Testis (tissue), 3 donors: ENCODE results near the gene SDK1. TPM values are rescaled to one million over a fixed set of nuclear protein-coding genes. Genes with fewer than 3 reads are reported as not detected.

Experiments used
- DNase-seq: peaks from one replicate; pipeline ENCODE4 v3.0.0-alpha.2; 2019
- H3K27ac ChIP-seq, 2 donors: fragments of 200-600 bp; sonication (generic); one replicate each; pipeline ENCODE4 v1.5.1; 2019
- H3K27me3 ChIP-seq: fragments of 200-600 bp; sonication (generic); one replicate; pipeline ENCODE4 v1.5.1; 2019
- H3K36me3 ChIP-seq: fragments of 200-600 bp; sonication (generic); one replicate; pipeline ENCODE4 v1.5.1; 2017; ENCODE audit warnings: low read depth; ENCODE audit errors: missing control alignments
- H3K4me1 ChIP-seq: fragments of 200-600 bp; sonication (generic); one replicate; pipeline ENCODE4 v1.5.1; 2019
- H3K4me3 ChIP-seq, 2 donors: fragments of 200-600 bp; sonication (generic); one replicate each; pipeline ENCODE4 v1.5.1; 2017 to 2019
- H3K9me3 ChIP-seq: fragments of 200-600 bp; sonication (generic); one replicate; pipeline ENCODE4 v1.5.1; 2017
- POLR2A ChIP-seq: fragments of 450-650 bp; IDR thresholded peaks from one replicate; pipeline ENCODE4 v1.6.1; 2017; ENCODE audit warnings: antibody characterized with exemption, mild to moderate bottlenecking, moderate library complexity
- WGBS, 2 donors: methylation state at CpG; one replicate each; pipeline ENCODE4 v1.1.5; 2018; 5-methylcytosine and 5-hydroxymethylcytosine counted together
- intact Hi-C: fragments of 100-400 bp; cut with DNase I; formaldehyde crosslinking; loops from one replicate; pipeline ENCODE4 v1.15.1; 2023; ENCODE audit warnings: low total_unique reads
- polyA plus RNA-seq: library from polyadenylated mRNA; stranded (reverse); fragments of 350-450 nt; fragmentation: Illumina TruSeq; extraction: RNeasy Lipid Tissue Mini Kit (QIAGEN cat#74804); gene quantifications from one replicate; pipeline ENCODE4 v1.2.3, GENCODE V29; 2014; ENCODE audit warnings: low read depth, low replicate concordance; ENCODE audit not compliant: insufficient read depth
- total RNA-seq, 2 donors: library from RNA; depleted of rRNA; stranded (reverse); fragments of >200 nt; gene quantifications; one replicate each; pipeline ENCODE4 v1.2.3, GENCODE V29; 2016
- TF ChIP-seq, protein P1 (sequence below), 3 experiments: fragments of 450-650 bp in 2 of 3; fragments of 200-600 bp in 1 of 3; sonication (generic) in 1 of 3; IDR thresholded peaks; one replicate each; pipeline ENCODE4 v1.5.1; 2016 to 2019; ENCODE audit warnings: antibody characterized with exemption in 3 of 3, mild to moderate bottlenecking in 2 of 3, moderate library complexity in 1 of 3

SDK1 gene
- total and polyA plus RNA-seq, 3 donors from 2014 or later = 20.0 to 36.2 (median 24.9) TPM

DNA sequence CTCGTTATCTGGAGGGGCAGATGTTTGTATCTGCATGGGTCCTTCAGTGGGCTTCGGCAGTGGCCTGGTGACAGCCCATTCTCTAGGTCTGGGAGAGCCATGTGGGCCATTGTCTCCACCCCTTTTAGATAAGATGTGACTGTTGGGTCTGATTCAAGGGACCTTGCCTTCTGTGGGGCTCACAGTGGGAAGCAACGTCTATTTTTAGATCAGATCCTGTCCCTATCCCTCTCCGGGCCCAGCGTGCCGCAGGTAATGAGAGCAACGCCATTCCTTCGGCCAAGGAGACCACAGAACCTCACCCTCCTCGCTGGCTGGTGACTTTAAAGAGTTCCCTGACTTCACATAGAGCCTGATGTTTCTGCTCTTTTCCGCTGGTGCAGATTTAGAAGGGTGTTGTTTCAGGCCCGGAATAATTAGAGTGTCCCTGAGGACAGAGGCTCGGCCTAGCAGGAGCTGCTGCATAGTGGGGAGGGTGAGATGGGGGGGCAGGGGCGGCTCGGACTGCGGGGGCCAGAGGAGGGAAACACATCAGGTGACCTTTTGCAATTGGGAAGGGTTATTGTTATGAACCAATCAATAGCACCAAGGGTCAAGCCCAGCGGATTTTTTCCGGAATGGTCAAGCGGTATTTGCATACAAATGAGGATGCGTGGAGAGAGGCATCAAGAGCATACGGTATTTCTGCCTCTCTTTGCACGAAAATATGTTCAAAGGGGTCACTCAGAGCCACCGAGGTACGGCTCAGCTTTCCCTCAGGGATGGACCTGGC, 878.0 kb downstream of the SDK1 start:
- H3K4me1 ChIP-seq = no peaks in the 10 kb centered on the region
- no peak overlapping the region for H3K27ac ChIP-seq
- no peak for DNase-seq
- no peaks in the 10 kb centered on the region for H3K27me3 ChIP-seq
- H3K4me3 ChIP-seq = no peak overlapping the region
- H3K9me3 ChIP-seq = no peaks in the 10 kb centered on the region
- 91 to 94% methylated on average over 23 of the region's 23 CpGs for WGBS, 2 donors
- TF ChIP-seq POLR2A = no peak
- TF ChIP-seq, protein P1, sequence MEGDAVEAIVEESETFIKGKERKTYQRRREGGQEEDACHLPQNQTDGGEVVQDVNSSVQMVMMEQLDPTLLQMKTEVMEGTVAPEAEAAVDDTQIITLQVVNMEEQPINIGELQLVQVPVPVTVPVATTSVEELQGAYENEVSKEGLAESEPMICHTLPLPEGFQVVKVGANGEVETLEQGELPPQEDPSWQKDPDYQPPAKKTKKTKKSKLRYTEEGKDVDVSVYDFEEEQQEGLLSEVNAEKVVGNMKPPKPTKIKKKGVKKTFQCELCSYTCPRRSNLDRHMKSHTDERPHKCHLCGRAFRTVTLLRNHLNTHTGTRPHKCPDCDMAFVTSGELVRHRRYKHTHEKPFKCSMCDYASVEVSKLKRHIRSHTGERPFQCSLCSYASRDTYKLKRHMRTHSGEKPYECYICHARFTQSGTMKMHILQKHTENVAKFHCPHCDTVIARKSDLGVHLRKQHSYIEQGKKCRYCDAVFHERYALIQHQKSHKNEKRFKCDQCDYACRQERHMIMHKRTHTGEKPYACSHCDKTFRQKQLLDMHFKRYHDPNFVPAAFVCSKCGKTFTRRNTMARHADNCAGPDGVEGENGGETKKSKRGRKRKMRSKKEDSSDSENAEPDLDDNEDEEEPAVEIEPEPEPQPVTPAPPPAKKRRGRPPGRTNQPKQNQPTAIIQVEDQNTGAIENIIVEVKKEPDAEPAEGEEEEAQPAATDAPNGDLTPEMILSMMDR (IDR thresholded peaks at IDR 0.05) = no peak
- intact Hi-C loops = no loop called here
- no peaks in the 10 kb centered on the region for H3K36me3 ChIP-seq

DNA sequence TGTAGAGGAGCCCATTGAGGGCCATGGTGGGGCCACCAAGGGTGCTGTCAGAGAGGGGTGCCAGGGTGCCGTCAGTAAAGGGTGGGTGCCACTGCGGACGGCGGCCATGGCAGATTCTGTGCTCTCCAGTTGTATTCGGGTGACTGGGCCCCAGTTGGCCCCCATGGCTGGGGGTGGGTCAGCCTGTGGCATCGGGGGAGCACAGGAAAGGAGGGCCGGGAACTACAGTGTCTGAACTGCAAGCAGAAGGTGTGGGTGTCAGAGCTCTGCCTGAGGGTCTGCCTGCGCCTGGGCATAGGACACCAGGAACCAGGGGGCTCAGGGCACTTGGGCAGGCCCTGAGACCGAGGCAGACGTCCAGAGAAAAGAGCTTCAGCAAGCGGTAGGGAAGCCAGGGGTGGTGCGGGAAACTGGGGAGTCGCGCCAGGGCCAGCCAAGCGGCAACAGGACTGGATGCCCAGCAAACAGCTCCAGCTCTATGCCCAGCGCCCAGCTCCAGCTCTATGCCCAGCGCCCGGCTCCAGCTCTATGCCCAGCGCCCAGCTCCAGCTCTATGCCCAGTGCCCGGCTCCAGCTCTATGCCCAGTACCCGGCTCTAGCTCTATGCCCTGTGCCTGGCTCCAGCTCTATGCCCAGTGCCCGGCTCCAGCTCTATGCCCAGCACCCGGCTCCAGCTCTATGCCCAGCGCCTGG, 878.8 kb downstream of the SDK1 start:
- intact Hi-C loops = no loop called here
- no peaks in the 10 kb centered on the region for H3K9me3 ChIP-seq
- TF ChIP-seq, protein P1 (IDR thresholded peaks at IDR 0.05) = no peak
- TF ChIP-seq POLR2A = no peak
- no peaks in the 10 kb centered on the region for H3K27me3 ChIP-seq
- no peaks in the 10 kb centered on the region for H3K36me3 ChIP-seq
- no peak for DNase-seq
- WGBS, 2 donors = 93 to 95% methylated on average over 18 to 24 of the region's 24 CpGs
- no peak overlapping the region for H3K4me3 ChIP-seq
- no peaks in the 10 kb centered on the region for H3K4me1 ChIP-seq
- H3K27ac ChIP-seq = no peak overlapping the region

DNA sequence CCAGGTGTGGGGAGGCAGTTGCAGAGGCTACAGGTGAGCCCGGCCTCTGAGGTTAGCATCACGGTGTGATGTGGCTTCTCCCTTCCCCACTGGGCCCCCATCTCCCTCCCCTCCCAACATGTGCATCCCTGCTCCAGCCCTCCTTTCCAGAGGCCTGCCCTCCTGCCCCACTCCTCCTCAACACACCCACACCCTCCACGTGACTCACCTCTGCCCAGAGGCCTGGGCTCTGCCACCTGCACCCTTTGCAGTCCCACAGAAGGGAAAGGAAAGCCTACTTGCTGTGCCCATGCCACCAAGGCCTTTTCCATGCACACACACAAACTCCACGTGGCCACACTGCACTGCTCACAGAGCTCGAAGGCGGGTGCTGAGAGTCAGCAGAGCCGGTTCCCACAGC, 880.4 kb downstream of the SDK1 start:
- Histone ChIP-seq H3K9me3 (no peaks in the 10 kb centered on the region), H3K27ac (no peak overlapping the region), H3K4me1 (peaks cover 10% of the 10 kb centered on the region), H3K36me3 (no peaks in the 10 kb centered on the region), H3K27me3 (no peaks in the 10 kb centered on the region), H3K4me3 (no peak overlapping the region)
- TF ChIP-seq, protein P1 (IDR thresholded peaks at IDR 0.05) = no peak
- TF ChIP-seq POLR2A = no peak
- intact Hi-C loops = no loop called here
- no peak for DNase-seq
- WGBS, 2 donors = 87 to 90% methylated on average over 6 to 7 of the region's 7 CpGs

DNA sequence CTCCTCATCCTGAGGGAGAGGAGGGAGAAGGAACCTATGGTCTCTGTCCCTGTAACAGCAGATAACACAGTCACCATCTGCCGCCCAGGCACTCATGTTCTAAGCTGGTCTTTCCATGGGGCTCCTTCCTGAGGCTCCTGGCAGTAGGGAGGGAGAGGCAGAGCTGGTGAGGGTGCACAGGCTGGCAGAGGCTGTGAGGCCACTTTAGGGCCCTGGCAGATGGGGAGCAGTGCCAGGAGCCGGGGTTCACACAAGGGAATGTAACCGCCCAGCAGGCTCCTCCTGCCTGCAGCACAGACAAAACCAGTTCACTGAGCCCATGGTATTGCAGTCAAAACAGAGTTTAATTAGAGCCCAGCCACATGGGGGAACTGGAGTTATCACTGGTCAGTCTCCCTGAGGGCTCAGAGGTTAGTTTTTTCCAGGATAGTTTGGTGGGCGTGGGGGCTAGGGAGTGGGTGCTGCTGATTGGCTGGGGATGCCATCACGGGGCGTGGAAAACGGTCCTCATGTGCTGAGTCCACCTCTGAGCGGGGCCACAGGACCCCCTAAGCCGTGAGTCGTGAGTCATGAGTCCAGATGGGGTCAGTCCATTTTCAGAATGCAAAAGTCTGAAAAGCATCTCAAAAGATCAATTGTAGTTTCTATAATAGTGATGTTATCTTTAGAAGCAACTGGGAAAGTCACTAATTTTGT, 881.7 kb downstream of the SDK1 start:
- peaks cover 10% of the 10 kb centered on the region for H3K4me1 ChIP-seq
- no peaks in the 10 kb centered on the region for H3K27me3 ChIP-seq
- DNase-seq = no peak
- no peaks in the 10 kb centered on the region for H3K9me3 ChIP-seq
- no peaks in the 10 kb centered on the region for H3K36me3 ChIP-seq
- 96 to 97% methylated on average over 10 of the region's 10 CpGs for WGBS, 2 donors
- no peak for TF ChIP-seq POLR2A
- TF ChIP-seq, protein P1 (IDR thresholded peaks at IDR 0.05) = no peak
- intact Hi-C loops = no loop called here
- H3K27ac ChIP-seq = no peak overlapping the region
- no peak overlapping the region for H3K4me3 ChIP-seq
